ENCODE results near the gene EFCAB6.

The EFCAB6 gene

DNA sequence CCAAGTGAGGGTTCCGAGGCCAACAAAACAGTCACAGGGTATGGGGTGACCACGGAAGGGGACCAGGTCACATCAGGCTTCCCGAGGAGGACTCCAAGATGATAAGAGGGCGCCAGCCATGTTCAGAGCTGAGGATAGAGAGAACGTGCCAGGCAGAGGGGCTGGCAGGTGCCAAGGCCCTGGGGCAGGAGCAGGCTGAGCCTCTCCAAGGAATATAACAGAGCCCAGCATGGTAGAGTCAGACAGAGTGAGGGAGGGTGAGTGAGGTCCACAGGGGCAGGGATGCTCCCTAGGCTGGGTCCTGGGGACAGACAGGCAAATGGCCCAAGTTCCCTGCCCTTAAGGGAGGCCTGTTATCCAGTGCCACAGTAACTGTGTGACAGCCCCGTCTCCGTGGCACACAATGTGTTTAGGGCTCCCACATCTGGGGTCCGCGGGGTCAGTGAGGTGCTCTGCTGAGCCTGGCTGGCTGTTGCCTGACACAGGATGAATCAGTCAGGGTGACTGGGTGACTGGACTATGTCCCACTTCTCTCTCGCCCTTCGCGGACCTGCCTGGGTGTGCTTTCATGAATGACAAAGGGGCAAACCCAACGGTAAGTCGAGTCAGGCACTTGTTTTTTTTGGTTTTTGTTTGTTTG, 295.0 kb downstream of the EFCAB6 start:
- Histone ChIP-seq H3K4me1 (ENCODE audit: insufficient read depth, low read length) (no peaks in the 10 kb centered on the region), H3K27ac (ENCODE audit: low read depth, low read length) (no peak overlapping the region), H3K27me3 (ENCODE audit: control insufficient read depth in 1 of 2, insufficient read depth in 2 of 2, low read length in 2 of 2) (no peaks in the 10 kb centered on the region), H3K4me3 (ENCODE audit: low read depth in 1 of 2, low read length in 2 of 2) (no peak overlapping the region), H3K36me3 (ENCODE audit: insufficient read depth, low read length) (no peaks in the 10 kb centered on the region), H3K9ac (ENCODE audit: low read length) (no peak overlapping the region), H3K9me3 (ENCODE audit: low read length) (no peaks in the 10 kb centered on the region)

DNA sequence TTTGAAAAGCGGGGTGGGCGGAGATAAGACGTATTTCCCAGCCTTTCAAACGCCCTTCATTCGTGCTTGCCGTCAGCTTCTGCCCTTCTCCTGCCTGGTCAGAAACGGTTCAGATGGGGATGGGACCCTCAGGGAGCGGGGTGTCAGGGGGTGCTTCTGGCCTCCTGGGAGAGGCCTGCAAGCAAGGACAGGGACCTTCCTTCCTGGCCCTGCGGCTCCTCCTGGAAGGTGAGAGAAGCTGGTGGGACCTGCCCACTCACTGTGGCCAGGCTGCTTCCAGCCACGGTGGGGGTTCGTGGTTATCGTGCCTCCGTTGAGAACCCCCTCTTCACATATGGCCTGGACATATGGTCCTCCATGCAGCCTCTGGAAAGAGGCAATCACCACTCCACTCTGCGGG, 295.7 kb downstream of the EFCAB6 start:
- Histone ChIP-seq H3K27me3 (ENCODE audit: control insufficient read depth in 1 of 2, insufficient read depth in 2 of 2, low read length in 2 of 2) (no peaks in the 10 kb centered on the region), H3K36me3 (ENCODE audit: insufficient read depth, low read length) (no peaks in the 10 kb centered on the region), H3K9me3 (ENCODE audit: low read length) (no peaks in the 10 kb centered on the region), H3K9ac (ENCODE audit: low read length) (no peak overlapping the region), H3K27ac (ENCODE audit: low read depth, low read length) (no peak overlapping the region), H3K4me1 (ENCODE audit: insufficient read depth, low read length) (no peaks in the 10 kb centered on the region), H3K4me3 (ENCODE audit: low read depth in 1 of 2, low read length in 2 of 2) (no peak overlapping the region)

- no peaks in the 10 kb centered on the region for H3K27me3 ChIP-seq (ENCODE audit: control insufficient read depth in 1 of 2, insufficient read depth in 2 of 2, low read length in 2 of 2)
Measured at GRCh38 chr22:43515902-43516301, 296.2 kb downstream of the EFCAB6 start.

GRCh38 chr22:43515411-43515810, 296.7 kb downstream of the EFCAB6 start:
- H3K4me1 ChIP-seq (ENCODE audit: insufficient read depth, low read length) = no peaks in the 10 kb centered on the region

More at GRCh38 chr22:43515902-43516301, 296.2 kb downstream of the EFCAB6 start:
- H3K36me3 ChIP-seq (ENCODE audit: insufficient read depth, low read length) = no peaks in the 10 kb centered on the region
- H3K9ac ChIP-seq (ENCODE audit: low read length) = no peak overlapping the region
- H3K9me3 ChIP-seq (ENCODE audit: low read length) = no peaks in the 10 kb centered on the region
- no peaks in the 10 kb centered on the region for H3K4me1 ChIP-seq (ENCODE audit: insufficient read depth, low read length)
- H3K4me3 ChIP-seq (ENCODE audit: low read depth in 1 of 2, low read length in 2 of 2) = no peak overlapping the region
- H3K27ac ChIP-seq (ENCODE audit: low read depth, low read length) = no peak overlapping the region

DNA sequence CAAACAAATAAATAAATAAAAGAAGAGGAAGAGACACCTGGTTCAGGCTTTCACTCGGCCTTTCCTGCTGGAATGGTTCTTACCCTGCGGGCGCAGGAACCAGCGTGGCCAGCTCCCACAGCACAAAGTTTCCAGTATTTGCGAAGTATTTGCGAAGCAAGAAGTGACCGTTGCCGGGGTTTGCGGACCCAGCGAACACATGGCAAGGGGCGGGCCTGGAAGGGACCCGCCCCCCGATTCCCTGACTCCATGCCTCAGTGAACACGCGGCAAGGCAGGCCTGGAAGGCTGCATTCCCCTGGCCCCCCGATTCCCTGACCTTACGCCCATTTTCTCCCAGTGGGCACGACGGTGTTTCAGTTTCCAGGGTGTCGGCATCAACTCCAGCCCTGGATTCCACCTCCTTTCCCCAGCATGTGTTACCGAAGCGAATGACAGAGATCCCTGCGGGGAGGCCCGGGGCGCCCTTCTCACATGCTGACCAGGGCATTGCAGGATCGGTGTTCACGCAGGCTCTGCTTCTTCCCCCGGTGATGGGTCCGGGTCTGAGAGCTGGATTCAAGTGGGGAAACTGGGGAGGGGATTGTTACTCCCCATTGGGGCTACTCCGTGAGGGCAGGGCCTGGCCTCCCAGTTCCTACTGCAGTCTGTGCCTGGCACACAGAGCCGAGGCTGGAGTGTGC, 297.5 kb downstream of the EFCAB6 start:
- no peaks in the 10 kb centered on the region for H3K27me3 ChIP-seq (ENCODE audit: control insufficient read depth in 1 of 2, insufficient read depth in 2 of 2, low read length in 2 of 2)
- no peak overlapping the region for H3K9ac ChIP-seq (ENCODE audit: low read length)
- H3K36me3 ChIP-seq (ENCODE audit: insufficient read depth, low read length) = no peaks in the 10 kb centered on the region
- H3K9me3 ChIP-seq (ENCODE audit: low read length) = no peaks in the 10 kb centered on the region
- H3K27ac ChIP-seq (ENCODE audit: low read depth, low read length) = no peak overlapping the region
- no peak overlapping the region for H3K4me3 ChIP-seq (ENCODE audit: low read depth in 1 of 2, low read length in 2 of 2)
- H3K4me1 ChIP-seq (ENCODE audit: insufficient read depth, low read length) = no peaks in the 10 kb centered on the region

More at GRCh38 chr22:43515411-43515810, 296.7 kb downstream of the EFCAB6 start:
- H3K9me3 ChIP-seq (ENCODE audit: low read length) = no peaks in the 10 kb centered on the region
- H3K36me3 ChIP-seq (ENCODE audit: insufficient read depth, low read length) = no peaks in the 10 kb centered on the region
- H3K9ac ChIP-seq (ENCODE audit: low read length) = no peak overlapping the region
- no peaks in the 10 kb centered on the region for H3K27me3 ChIP-seq (ENCODE audit: control insufficient read depth in 1 of 2, insufficient read depth in 2 of 2, low read length in 2 of 2)
- no peak overlapping the region for H3K27ac ChIP-seq (ENCODE audit: low read depth, low read length)
- H3K4me3 ChIP-seq (ENCODE audit: low read depth in 1 of 2, low read length in 2 of 2) = no peak overlapping the region

DNA sequence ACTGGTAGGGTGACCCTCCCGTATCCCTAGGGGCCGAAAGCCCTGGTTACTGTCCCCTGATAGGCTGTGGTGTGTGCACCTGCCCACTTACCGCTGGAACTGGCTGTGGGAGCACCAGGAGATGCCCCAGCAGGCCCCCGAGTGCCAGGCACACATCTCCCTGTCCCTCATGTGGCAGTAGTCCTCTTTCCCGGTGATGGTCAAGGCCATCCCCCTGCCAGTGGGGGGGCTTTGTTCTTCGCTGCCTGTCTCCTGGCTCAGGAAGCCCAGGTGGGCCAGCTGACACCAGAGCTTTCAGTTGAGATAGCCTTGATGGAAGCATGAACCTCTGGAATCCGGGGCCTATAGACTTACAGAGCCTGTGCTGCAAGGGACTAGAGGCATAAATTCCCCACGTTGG, 299.8 kb downstream of the EFCAB6 start:
- H3K27me3 ChIP-seq (ENCODE audit: control insufficient read depth in 1 of 2, insufficient read depth in 2 of 2, low read length in 2 of 2) = no peaks in the 10 kb centered on the region
- no peaks in the 10 kb centered on the region for H3K9me3 ChIP-seq (ENCODE audit: low read length)
- H3K36me3 ChIP-seq (ENCODE audit: insufficient read depth, low read length) = no peaks in the 10 kb centered on the region
- no peak overlapping the region for H3K9ac ChIP-seq (ENCODE audit: low read length)
- no peak overlapping the region for H3K4me3 ChIP-seq (ENCODE audit: low read depth in 1 of 2, low read length in 2 of 2)
- H3K27ac ChIP-seq (ENCODE audit: low read depth, low read length) = no peak overlapping the region
- no peaks in the 10 kb centered on the region for H3K4me1 ChIP-seq (ENCODE audit: insufficient read depth, low read length)

- Histone ChIP-seq H3K4me3 (ENCODE audit: low read depth in 1 of 2, low read length in 2 of 2) (no peak overlapping the region), H3K27ac (ENCODE audit: low read depth, low read length) (no peak overlapping the region), H3K9ac (ENCODE audit: low read length) (no peak overlapping the region), H3K4me1 (ENCODE audit: insufficient read depth, low read length) (no peaks in the 10 kb centered on the region), H3K9me3 (ENCODE audit: low read length) (no peaks in the 10 kb centered on the region), H3K27me3 (ENCODE audit: control insufficient read depth in 1 of 2, insufficient read depth in 2 of 2, low read length in 2 of 2) (no peaks in the 10 kb centered on the region), H3K36me3 (ENCODE audit: insufficient read depth, low read length) (no peaks in the 10 kb centered on the region)
Measured at GRCh38 chr22:43511276-43511910, 300.7 kb downstream of the EFCAB6 start.

DNA sequence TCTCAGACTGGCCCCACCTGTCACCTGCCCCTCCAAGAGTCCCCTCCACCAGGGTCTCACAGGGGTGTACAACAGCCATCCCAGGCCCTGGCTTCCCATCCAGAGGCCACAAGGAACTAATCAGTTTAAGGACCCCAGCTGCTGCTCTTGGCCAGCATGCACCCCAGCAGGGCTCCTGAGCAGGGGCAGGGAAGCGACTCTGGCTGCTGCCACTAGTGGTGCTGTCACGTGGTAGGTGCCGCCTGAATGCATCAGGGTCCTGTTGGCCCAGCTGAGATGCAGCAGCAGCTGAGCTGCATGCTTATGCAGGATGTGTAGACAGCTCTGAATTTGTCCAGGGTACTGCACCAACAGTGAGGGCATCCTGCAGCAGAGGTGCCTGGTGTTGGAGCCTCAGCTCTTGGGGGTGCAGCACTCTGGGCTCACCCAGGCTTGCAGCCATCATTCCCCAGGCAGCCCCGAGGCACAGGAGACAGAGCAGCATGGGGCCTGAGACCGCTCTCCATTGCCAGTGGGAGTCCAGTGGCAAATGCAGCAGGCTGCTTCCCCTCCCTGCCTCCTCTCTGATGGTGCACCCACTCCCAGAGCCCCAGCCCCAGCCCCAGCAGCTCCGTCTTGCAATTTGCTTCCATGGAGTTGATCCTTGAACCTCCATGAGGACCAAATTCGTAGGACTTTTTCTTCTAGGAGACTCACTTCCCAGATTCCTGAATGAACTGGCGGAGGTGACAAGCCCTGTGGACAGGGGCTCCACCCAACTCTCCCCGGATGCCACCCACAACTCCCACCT, 301.6 kb downstream of the EFCAB6 start:
- Histone ChIP-seq H3K9me3 (ENCODE audit: low read length) (no peaks in the 10 kb centered on the region), H3K4me3 (ENCODE audit: low read depth in 1 of 2, low read length in 2 of 2) (no peak overlapping the region), H3K4me1 (ENCODE audit: insufficient read depth, low read length) (no peaks in the 10 kb centered on the region), H3K27me3 (ENCODE audit: control insufficient read depth in 1 of 2, insufficient read depth in 2 of 2, low read length in 2 of 2) (no peaks in the 10 kb centered on the region), H3K9ac (ENCODE audit: low read length) (no peak overlapping the region), H3K36me3 (ENCODE audit: insufficient read depth, low read length) (no peaks in the 10 kb centered on the region), H3K27ac (ENCODE audit: low read depth, low read length) (no peak overlapping the region)

DNA sequence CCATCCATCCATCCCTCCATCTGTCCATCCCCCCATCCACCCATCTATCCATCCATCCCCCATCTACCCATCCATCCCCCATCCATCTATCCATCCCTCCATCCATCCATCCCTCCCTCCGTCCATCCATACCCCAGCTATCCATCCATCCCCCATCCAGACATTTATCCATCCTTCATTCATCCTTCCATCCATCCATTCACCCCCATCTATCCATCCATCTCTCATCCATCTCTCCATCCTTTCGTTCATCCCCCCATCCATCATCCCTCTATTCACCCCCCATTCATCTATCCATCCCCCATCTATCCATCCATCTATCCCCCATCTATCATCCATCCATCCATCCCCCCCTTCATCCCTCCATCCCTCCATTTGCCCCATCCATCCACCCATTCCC, 302.8 kb downstream of the EFCAB6 start:
- no peak overlapping the region for H3K27ac ChIP-seq (ENCODE audit: low read depth, low read length)
- H3K9ac ChIP-seq (ENCODE audit: low read length) = no peak overlapping the region
- no peaks in the 10 kb centered on the region for H3K27me3 ChIP-seq (ENCODE audit: control insufficient read depth in 1 of 2, insufficient read depth in 2 of 2, low read length in 2 of 2)
- no peaks in the 10 kb centered on the region for H3K36me3 ChIP-seq (ENCODE audit: insufficient read depth, low read length)
- H3K9me3 ChIP-seq (ENCODE audit: low read length) = no peaks in the 10 kb centered on the region
- H3K4me3 ChIP-seq (ENCODE audit: low read depth in 1 of 2, low read length in 2 of 2) = no peak overlapping the region
- no peaks in the 10 kb centered on the region for H3K4me1 ChIP-seq (ENCODE audit: insufficient read depth, low read length)

DNA sequence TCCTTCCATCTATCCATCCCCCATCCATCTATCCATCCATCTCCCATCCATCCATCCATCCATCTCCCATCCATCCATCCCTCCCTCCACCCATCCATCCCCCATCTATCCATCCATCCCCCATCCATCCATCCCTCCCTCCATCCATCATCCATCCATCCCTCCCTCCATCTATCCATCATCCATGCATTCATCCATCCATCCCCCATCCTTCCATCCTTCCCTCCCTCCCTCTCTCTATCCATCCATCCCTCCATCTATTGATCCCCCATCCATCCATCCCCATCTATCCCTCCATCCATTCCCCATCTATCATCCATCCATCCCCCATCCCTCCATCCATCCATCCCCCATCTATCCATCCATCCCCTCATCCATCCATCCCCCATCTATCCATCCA, 303.6 kb downstream of the EFCAB6 start:
- Histone ChIP-seq H3K4me1 (ENCODE audit: insufficient read depth, low read length) (no peaks in the 10 kb centered on the region), H3K36me3 (ENCODE audit: insufficient read depth, low read length) (no peaks in the 10 kb centered on the region), H3K9me3 (ENCODE audit: low read length) (no peaks in the 10 kb centered on the region), H3K9ac (ENCODE audit: low read length) (no peak overlapping the region), H3K27me3 (ENCODE audit: control insufficient read depth in 1 of 2, insufficient read depth in 2 of 2, low read length in 2 of 2) (no peaks in the 10 kb centered on the region), H3K4me3 (ENCODE audit: low read depth in 1 of 2, low read length in 2 of 2) (no peak overlapping the region), H3K27ac (ENCODE audit: low read depth, low read length) (no peak overlapping the region)

DNA sequence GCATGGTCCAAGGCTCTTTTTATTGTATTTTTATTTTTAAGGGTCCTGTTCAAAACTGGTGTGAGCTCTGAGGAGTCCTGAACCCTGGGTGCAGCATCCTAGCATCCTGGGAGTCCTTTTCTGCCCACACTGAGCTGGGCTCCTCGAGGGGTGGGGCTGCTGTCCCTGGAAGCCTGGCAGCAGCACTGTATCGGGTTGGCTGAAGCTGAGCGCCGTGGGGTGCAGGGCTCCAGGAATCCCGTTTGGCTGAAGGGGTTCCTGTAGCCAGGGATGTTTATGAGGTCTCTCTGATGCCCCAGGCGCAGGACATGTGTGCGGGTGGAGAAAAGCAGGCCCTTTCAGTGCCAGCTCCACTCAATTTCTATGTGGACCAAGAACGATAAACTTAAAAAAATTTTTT, 304.9 kb downstream of the EFCAB6 start:
- Histone ChIP-seq H3K9me3 (ENCODE audit: low read length) (no peaks in the 10 kb centered on the region), H3K27ac (ENCODE audit: low read depth, low read length) (no peak overlapping the region), H3K27me3 (ENCODE audit: control insufficient read depth in 1 of 2, insufficient read depth in 2 of 2, low read length in 2 of 2) (no peaks in the 10 kb centered on the region), H3K4me3 (ENCODE audit: low read depth in 1 of 2, low read length in 2 of 2) (no peak overlapping the region), H3K4me1 (ENCODE audit: insufficient read depth, low read length) (no peaks in the 10 kb centered on the region), H3K9ac (ENCODE audit: low read length) (no peak overlapping the region), H3K36me3 (ENCODE audit: insufficient read depth, low read length) (no peaks in the 10 kb centered on the region)
